ENCODE results near the gene OR1I1.

- TF ChIP-seq POLR2A (IDR thresholded peaks at IDR 0.05) (no peak), EP300 (IDR thresholded peaks at IDR 0.05) (no peak), CTCF (IDR thresholded peaks at IDR 0.05) (no peak), POLR2AphosphoS5 (IDR thresholded peaks at IDR 0.05) (no peak)
These were observed 34.8 kb downstream of the OR1I1 start for GRCh38 chr19:15116856-15117255.

Data from sigmoid colon (tissue), 4 donors.